IMR-90 (cell line): Measurements from ENCODE around the gene ENO4.

Experiments used
- CTCF ChIP-seq: conservative IDR thresholded peaks from 2 replicates; pipeline ENCODE4 v1.5.1; 2012; ENCODE audit warnings: mild to moderate bottlenecking, low read depth, low read length, improper control_type of control experiment
- NFE2L2 ChIP-seq: fragments of 150-350 bp; IDR thresholded peaks from 2 replicates; pipeline ENCODE4 v1.6.1; 2016; ENCODE audit warnings: low read depth, mild to moderate bottlenecking, low read length
- POLR2A ChIP-seq: IDR thresholded peaks from 2 replicates; pipeline ENCODE4 v1.6.1; 2012; ENCODE audit warnings: mild to moderate bottlenecking, low read depth, low read length

GRCh38 chr10:116877391-116877790 is 28.1 kb downstream of the ENO4 start:
- TF ChIP-seq CTCF (no peak), POLR2A (no peak), NFE2L2 (no peak)
